Thoracic aorta (tissue), 2 donors: ENCODE measurements around the gene CXCR3. TPM values are rescaled to one million over a fixed set of nuclear protein-coding genes. Genes with fewer than 3 reads are reported as not detected.

ENCODE experiments used
- ATAC-seq: fragments of 150-250 bp; one replicate; pipeline ENCODE4 v1.8.0; 2017; ENCODE audit warnings: low read depth; ENCODE audit not compliant: insufficient number of reproducible peaks, low FRiP score
- DNase-seq: peaks from one replicate; pipeline ENCODE4 v3.0.0-alpha.2; 2020; ENCODE audit warnings: low spot score
- H3K27ac ChIP-seq, 2 donors: fragments of 200-600 bp; sonication (generic); 1 replicate in 1 of 2; 2 replicates in 1 of 2; pipeline ENCODE4 v1.5.1; 2016; ENCODE audit warnings: mild to moderate bottlenecking in 2 of 2, moderate library complexity in 2 of 2
- H3K27me3 ChIP-seq: fragments of 200-600 bp; sonication (generic); replicated peaks from 2 replicates; pipeline ENCODE4 v1.6.0; 2016; ENCODE audit warnings: mild to moderate bottlenecking; ENCODE audit not compliant: insufficient read depth
- H3K36me3 ChIP-seq: fragments of 200-600 bp; sonication (generic); one replicate; pipeline ENCODE4 v1.5.1; 2016
- H3K4me1 ChIP-seq, 2 donors: fragments of 200-600 bp; sonication (generic); 1 replicate in 1 of 2; 2 replicates in 1 of 2; pipeline versions ENCODE4 v1.5.1 to v1.6.0; 2016; ENCODE audit warnings: low read depth in 2 of 2, mild to moderate bottlenecking in 1 of 2; ENCODE audit not compliant: control insufficient read depth in 1 of 2
- H3K4me3 ChIP-seq: fragments of 200-600 bp; sonication (generic); 2 replicates; pipeline ENCODE4 v1.5.1; 2016; ENCODE audit warnings: mild to moderate bottlenecking
- H3K9me3 ChIP-seq: fragments of 200-600 bp; sonication (generic); 2 replicates; pipeline ENCODE4 v1.5.1; 2016
- CTCF ChIP-seq: fragments of 200-600 bp; sonication (generic); IDR thresholded peaks from one replicate; pipeline ENCODE4 v1.5.1; 2019; ENCODE audit warnings: antibody characterized with exemption
- total RNA-seq, 2 donors: library from RNA; depleted of rRNA; stranded (reverse); fragments of >200 nt; gene quantifications; one replicate each; pipeline versions ENCODE4 v1.1.0 to v1.2.3, GENCODE V29; 2016

Gene CXCR3
- total RNA-seq: under 1 TPM in 1 of 2 donors, not detected in 1; 0.99 TPM

GRCh38 chrX:71618303-71618721 lies at the start of gene CXCR3:
Gene CXCR3, minus strand, starts transcription at chrX:71618511. Its CDS starts 62 bp downstream, at chrX:71618449.
- Histone ChIP-seq H3K4me3 (no peak within 1 kb of the TSS), H3K27me3 (no peaks in the 10 kb centered on the region), H3K27ac (no peak within 1 kb of the TSS), H3K36me3 (no peaks in the 10 kb centered on the region), H3K9me3 (no peaks in the 10 kb centered on the region), H3K4me1 (peaks cover 4 to 14% of the 10 kb centered on the region in 2 donors)
- no peak for TF ChIP-seq CTCF
- ATAC-seq: no peak
- no peak for DNase-seq

DNA sequence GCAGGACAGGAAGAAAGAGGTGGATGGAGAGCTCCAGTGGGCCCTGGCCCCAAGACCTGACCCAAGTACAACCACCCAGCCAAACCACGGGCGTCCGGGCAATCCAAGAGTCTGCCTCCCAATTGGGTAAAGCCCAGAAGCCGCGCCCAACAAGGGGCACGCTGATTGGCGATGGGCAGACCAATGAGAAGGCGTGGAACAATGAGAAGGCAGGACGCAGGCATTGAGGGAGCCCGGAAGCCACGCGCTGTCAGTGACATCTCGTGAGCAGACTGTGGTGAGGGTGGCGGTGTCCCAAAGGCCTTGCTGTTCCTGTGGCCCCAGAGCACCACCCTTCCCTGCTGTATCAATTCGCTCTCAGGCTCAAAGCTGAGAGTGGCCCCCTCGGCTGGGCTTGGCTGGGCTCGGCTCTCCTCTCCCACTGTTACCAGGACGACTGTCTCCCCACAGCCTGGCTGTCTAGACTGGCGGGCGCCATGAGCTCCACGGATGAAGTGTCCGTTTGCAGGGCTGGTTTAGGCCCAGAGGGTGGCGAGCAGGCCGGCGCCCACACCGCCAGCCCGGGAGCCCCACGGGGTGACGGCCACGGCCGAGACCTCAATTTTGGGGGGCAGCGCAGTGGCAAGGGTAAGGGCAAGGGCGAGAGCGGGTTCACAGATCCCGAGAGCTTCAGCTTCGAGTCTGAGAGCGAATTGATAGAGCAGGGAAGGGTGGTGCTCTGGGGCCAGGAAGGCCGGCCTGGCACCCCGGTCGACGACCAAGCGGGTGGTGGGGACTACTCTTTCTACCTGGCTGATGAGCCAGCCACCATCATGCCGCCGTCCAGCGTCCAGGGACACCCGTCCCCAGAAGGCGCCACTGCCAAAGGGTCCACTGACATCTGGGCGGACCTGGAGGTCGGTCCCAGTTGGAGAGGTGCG lies 49.3 kb upstream of the CXCR3 start, which contains the start of gene LOC101059915:
Gene LOC101059915 (plus strand): TSS at position 219 of the 920 bp plus-strand sequence.
- Histone ChIP-seq H3K9me3 (no peaks in the 10 kb centered on the region), H3K27me3 (no peaks in the 10 kb centered on the region), H3K36me3 (no peaks in the 10 kb centered on the region), H3K4me3 (no peak within 1 kb of the TSS), H3K4me1 (no peaks in the 10 kb centered on the region), H3K27ac (no peak within 1 kb of the TSS)
- DNase-seq (no peak), ATAC-seq (no peak)
- no peak for TF ChIP-seq CTCF

GRCh38 chrX:71666240-71667223 lies 48.2 kb upstream of the CXCR3 start:
- ATAC-seq: no peak
- Histone ChIP-seq H3K27me3 (no peaks in the 10 kb centered on the region), H3K27ac (no peak overlapping the region), H3K9me3 (no peaks in the 10 kb centered on the region), H3K4me1 (no peaks in the 10 kb centered on the region), H3K36me3 (no peaks in the 10 kb centered on the region), H3K4me3 (no peak overlapping the region)
- TF ChIP-seq CTCF: no peak
- no peak for DNase-seq

DNA sequence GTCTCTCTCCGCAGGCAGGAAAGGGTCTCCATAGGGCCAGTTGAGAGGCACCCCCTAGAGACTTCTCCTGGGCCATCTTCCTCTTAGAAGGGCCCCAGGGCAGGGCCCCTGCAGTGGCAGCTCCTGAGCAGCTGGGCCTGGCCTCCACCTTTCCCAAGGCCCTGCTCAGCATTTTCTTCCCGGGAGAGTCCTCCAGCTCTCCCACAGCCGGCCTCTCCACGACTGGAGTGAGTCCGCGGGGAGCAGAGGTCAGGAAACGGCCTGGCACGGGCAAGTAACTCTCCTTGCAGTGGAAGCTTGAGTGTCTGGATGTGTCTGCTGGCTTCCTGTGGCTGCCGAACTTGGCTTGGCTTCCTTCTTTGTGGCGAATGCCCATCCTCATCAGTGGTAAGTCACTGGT lies 47.4 kb upstream of the CXCR3 start:
- H3K4me3 ChIP-seq: no peak overlapping the region
- no peaks in the 10 kb centered on the region for H3K9me3 ChIP-seq
- no peaks in the 10 kb centered on the region for H3K36me3 ChIP-seq
- TF ChIP-seq CTCF: no peak
- H3K4me1 ChIP-seq: no peaks in the 10 kb centered on the region
- H3K27me3 ChIP-seq: no peaks in the 10 kb centered on the region
- no peak overlapping the region for H3K27ac ChIP-seq
- ATAC-seq: no peak
- no peak for DNase-seq
